ENCODE data around the gene TEN1. TPM values are rescaled to one million over a fixed set of nuclear protein-coding genes. Genes with fewer than 3 reads are reported as not detected.

Gene TEN1
- total RNA-seq, 1 donor from 2014 or later, result 5.9 TPM

DNA sequence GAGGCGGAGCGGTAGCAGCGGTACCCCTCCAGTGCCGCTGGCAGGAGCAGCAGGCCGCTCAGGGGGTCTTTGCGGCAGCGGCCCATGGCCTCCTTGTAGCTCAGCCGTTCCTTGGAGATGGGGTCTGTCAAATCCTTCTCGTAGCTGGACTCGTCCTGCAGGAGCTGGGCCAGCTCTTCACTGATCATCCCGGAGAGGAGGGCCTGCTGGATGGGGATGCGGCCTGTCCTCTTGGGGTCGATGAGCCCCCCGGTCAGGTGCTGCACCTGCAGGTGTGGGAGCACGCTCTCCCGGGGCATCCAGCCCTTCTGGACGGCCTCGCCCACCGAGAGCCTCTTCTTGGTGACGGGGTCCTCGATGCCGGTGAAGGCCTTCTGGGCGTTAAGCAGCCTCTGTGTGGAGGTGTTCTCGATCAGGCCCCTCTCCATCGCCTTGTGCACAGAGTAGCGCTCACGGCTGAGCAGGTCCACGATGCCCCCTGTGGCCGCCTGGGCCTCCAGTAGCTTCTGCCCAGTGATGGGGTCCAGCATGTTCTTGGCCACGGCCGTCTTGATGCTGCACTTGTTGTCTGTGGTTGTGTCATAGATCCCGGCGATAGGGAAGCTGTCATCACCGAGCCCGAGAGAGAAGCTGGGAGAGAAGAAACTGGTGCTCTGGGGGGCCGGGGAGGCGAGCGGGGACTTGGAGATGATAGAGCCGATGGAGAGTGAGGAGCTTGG is 28.2 kb downstream of the TEN1 start:
- DNase-seq (ENCODE audit: low spot score), result no peak
- Mint-ChIP-seq H3K4me1 (no peaks in the 10 kb centered on the region), H3K9me3 (no peaks in the 10 kb centered on the region), H3K36me3 (no peaks in the 10 kb centered on the region), H3K27ac (no peak overlapping the region), H3K27me3 (ENCODE audit: insufficient read depth, low read depth) (peaks cover 10% of the 10 kb centered on the region), H3K4me3 (no peak overlapping the region)
- no peak overlapping the region for H3K9ac ChIP-seq
- H3K9me3 ChIP-seq (ENCODE audit: low read depth), result no peaks in the 10 kb centered on the region
- no peaks in the 10 kb centered on the region for H3K36me3 ChIP-seq
- H2AFZ ChIP-seq (replicated peaks), result no peak overlapping the region
- H3K4me3 ChIP-seq, result no peak overlapping the region
- no peaks in the 10 kb centered on the region for H3K4me1 ChIP-seq
- no peaks in the 10 kb centered on the region for H3K27me3 ChIP-seq
- no peaks in the 10 kb centered on the region for H4K20me1 ChIP-seq (ENCODE audit: low read depth)
- H3F3A ChIP-seq (ENCODE audit: low read depth), result no peaks in the 10 kb centered on the region
- TF ChIP-seq EZH2 (IDR thresholded peaks at IDR 0.05), result no peak
- TF ChIP-seq EZH2phosphoT487 (IDR thresholded peaks at IDR 0.05), result no peak
- TF ChIP-seq, protein P1, sequence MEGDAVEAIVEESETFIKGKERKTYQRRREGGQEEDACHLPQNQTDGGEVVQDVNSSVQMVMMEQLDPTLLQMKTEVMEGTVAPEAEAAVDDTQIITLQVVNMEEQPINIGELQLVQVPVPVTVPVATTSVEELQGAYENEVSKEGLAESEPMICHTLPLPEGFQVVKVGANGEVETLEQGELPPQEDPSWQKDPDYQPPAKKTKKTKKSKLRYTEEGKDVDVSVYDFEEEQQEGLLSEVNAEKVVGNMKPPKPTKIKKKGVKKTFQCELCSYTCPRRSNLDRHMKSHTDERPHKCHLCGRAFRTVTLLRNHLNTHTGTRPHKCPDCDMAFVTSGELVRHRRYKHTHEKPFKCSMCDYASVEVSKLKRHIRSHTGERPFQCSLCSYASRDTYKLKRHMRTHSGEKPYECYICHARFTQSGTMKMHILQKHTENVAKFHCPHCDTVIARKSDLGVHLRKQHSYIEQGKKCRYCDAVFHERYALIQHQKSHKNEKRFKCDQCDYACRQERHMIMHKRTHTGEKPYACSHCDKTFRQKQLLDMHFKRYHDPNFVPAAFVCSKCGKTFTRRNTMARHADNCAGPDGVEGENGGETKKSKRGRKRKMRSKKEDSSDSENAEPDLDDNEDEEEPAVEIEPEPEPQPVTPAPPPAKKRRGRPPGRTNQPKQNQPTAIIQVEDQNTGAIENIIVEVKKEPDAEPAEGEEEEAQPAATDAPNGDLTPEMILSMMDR (IDR thresholded peaks at IDR 0.05), result no peak
- H3K4me2 ChIP-seq, result no peak overlapping the region
- H3K79me2 ChIP-seq (ENCODE audit: low read depth), result no peaks in the 10 kb centered on the region
- no peak overlapping the region for H3K27ac ChIP-seq

- TF ChIP-seq EZH2 (IDR thresholded peaks at IDR 0.05), result no peak
- Histone ChIP-seq H2AFZ (replicated peaks) (no peak overlapping the region), H3K4me2 (no peak overlapping the region), H3K27ac (no peak overlapping the region), H3K9ac (no peak overlapping the region), H3K9me3 (ENCODE audit: low read depth) (no peaks in the 10 kb centered on the region), H3K4me3 (no peak overlapping the region), H3K79me2 (ENCODE audit: low read depth) (no peaks in the 10 kb centered on the region), H3K4me1 (no peaks in the 10 kb centered on the region), H3K36me3 (no peaks in the 10 kb centered on the region), H4K20me1 (ENCODE audit: low read depth) (no peaks in the 10 kb centered on the region), H3F3A (ENCODE audit: low read depth) (no peaks in the 10 kb centered on the region), H3K27me3 (no peaks in the 10 kb centered on the region)
- no peak for DNase-seq (ENCODE audit: low spot score)
- no peaks in the 10 kb centered on the region for H3K4me1 Mint-ChIP-seq
- no peak overlapping the region for H3K27ac Mint-ChIP-seq
- no peak overlapping the region for H3K4me3 Mint-ChIP-seq
- H3K36me3 Mint-ChIP-seq, result no peaks in the 10 kb centered on the region
- H3K9me3 Mint-ChIP-seq, result no peaks in the 10 kb centered on the region
- H3K27me3 Mint-ChIP-seq (ENCODE audit: insufficient read depth, low read depth), result peaks cover 10% of the 10 kb centered on the region
Observed at GRCh38 chr17:76007850-76008165, 28.8 kb downstream of the TEN1 start.

DNA sequence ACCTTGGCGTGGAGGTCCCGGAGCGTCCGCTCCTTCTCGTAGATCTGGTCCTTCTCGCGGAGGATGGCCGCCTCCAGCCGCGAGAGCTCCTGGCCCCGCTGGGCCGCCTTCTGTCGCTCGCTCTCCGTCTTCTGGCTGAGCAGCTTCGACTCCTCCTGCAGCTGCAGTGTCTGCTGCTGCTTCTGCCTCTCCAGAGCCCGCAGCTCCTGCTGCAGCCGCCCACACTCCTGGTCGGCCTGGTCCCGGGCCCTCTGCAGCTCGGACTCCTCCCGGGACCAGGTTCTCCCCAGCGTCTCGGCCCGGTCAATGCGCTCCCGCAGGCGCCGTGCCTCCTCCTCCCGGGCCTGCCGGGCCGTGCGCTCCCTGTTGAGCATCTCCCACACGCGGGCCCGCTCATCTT is 29.2 kb downstream of the TEN1 start:
- H3K4me1 ChIP-seq, result no peaks in the 10 kb centered on the region
- Mint-ChIP-seq H3K27me3 (ENCODE audit: insufficient read depth, low read depth) (peaks cover 13% of the 10 kb centered on the region), H3K9me3 (no peaks in the 10 kb centered on the region), H3K36me3 (no peaks in the 10 kb centered on the region), H3K4me1 (peaks cover under 1% of the 10 kb centered on the region), H3K4me3 (no peak overlapping the region), H3K27ac (no peak overlapping the region)
- H2AFZ ChIP-seq (replicated peaks), result no peak overlapping the region
- H3K9me3 ChIP-seq (ENCODE audit: low read depth), result no peaks in the 10 kb centered on the region
- TF ChIP-seq, protein P1 (IDR thresholded peaks at IDR 0.05), result no peak
- TF ChIP-seq EZH2 (IDR thresholded peaks at IDR 0.05), result no peak
- no peak for TF ChIP-seq EZH2phosphoT487 (IDR thresholded peaks at IDR 0.05)
- no peak overlapping the region for H3K9ac ChIP-seq
- H3K27me3 ChIP-seq, result no peaks in the 10 kb centered on the region
- no peak overlapping the region for H3K27ac ChIP-seq
- no peak overlapping the region for H3K4me3 ChIP-seq
- H3K4me2 ChIP-seq, result no peak overlapping the region
- no peaks in the 10 kb centered on the region for H3F3A ChIP-seq (ENCODE audit: low read depth)
- no peaks in the 10 kb centered on the region for H4K20me1 ChIP-seq (ENCODE audit: low read depth)
- no peak for DNase-seq (ENCODE audit: low spot score)
- no peaks in the 10 kb centered on the region for H3K79me2 ChIP-seq (ENCODE audit: low read depth)
- no peaks in the 10 kb centered on the region for H3K36me3 ChIP-seq

- H3K27me3 ChIP-seq, result no peaks in the 10 kb centered on the region
- DNase-seq (ENCODE audit: low spot score), result no peak
- H3K36me3 ChIP-seq, result no peaks in the 10 kb centered on the region
- no peaks in the 10 kb centered on the region for H3K4me1 ChIP-seq
- Mint-ChIP-seq H3K27ac (no peak overlapping the region), H3K4me1 (peaks cover 6% of the 10 kb centered on the region), H3K9me3 (no peaks in the 10 kb centered on the region), H3K4me3 (no peak overlapping the region), H3K27me3 (ENCODE audit: insufficient read depth, low read depth) (peaks cover 14% of the 10 kb centered on the region), H3K36me3 (no peaks in the 10 kb centered on the region)
- no peak for TF ChIP-seq EZH2 (IDR thresholded peaks at IDR 0.05)
- no peak for TF ChIP-seq EZH2phosphoT487 (IDR thresholded peaks at IDR 0.05)
- TF ChIP-seq, protein P1 (IDR thresholded peaks at IDR 0.05), result no peak
- no peak overlapping the region for H3K4me2 ChIP-seq
- no peak overlapping the region for H2AFZ ChIP-seq (replicated peaks)
- H3F3A ChIP-seq (ENCODE audit: low read depth), result no peaks in the 10 kb centered on the region
- no peaks in the 10 kb centered on the region for H3K79me2 ChIP-seq (ENCODE audit: low read depth)
- no peaks in the 10 kb centered on the region for H4K20me1 ChIP-seq (ENCODE audit: low read depth)
- H3K9me3 ChIP-seq (ENCODE audit: low read depth), result no peaks in the 10 kb centered on the region
- H3K27ac ChIP-seq, result no peak overlapping the region
- H3K4me3 ChIP-seq, result no peak overlapping the region
- H3K9ac ChIP-seq, result no peak overlapping the region
Observed at GRCh38 chr17:76008630-76009425, 29.8 kb downstream of the TEN1 start.

All from neural progenitor cell (in vitro differentiated cells).